GM18505 (cell line): Measurements from ENCODE around the gene F10.

ENCODE experiments used
- ATAC-seq: cut with Tn5 transposase; IDR thresholded peaks from one replicate; pipeline ENCODE4 v1.9.1; 2021; ENCODE audit not compliant: unreplicated experiment
- POLR2A ChIP-seq: IDR thresholded peaks from 4 replicates; pipeline ENCODE4 v1.6.1; 2011; ENCODE audit warnings: borderline replicate concordance; ENCODE audit not compliant: insufficient read depth, insufficient read length; ENCODE audit errors: extremely low read depth

Gene F10

DNA sequence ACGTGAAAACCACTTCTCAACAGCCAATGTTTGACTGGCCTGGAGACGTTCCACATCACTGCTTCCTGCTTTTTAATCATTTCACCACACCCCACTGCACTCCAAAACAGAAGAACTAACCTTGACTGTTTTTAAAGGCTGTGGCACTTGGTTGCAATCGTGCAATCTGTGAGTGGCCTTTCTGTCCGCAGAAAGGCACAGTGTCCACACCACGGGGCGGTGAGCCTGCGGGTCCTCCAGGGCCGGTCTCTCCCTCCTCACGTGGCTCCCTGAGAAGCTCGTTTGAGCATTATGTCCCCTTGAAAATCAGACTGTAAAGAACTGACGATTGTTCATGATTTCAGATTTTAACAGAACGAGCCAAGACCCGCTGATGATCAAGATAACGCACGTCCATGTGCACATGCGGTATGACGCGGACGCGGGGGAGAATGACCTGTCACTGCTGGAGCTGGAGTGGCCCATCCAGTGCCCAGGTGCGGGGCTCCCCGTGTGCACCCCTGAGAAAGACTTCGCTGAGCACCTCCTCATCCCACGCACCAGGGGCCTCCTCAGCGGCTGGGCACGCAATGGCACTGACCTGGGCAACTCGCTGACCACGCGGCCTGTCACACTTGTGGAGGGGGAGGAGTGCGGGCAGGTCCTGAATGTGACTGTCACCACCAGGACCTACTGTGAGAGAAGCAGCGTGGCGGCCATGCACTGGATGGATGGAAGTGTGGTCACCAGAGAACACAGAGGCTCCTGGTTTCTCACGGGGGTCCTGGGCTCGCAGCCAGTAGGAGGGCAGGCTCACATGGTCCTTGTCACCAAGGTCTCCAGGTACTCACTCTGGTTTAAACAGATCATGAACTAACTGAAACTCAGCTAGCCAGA is 48.9 kb downstream of the F10 start:
- TF ChIP-seq POLR2A = no peak
- ATAC-seq = no peak

DNA sequence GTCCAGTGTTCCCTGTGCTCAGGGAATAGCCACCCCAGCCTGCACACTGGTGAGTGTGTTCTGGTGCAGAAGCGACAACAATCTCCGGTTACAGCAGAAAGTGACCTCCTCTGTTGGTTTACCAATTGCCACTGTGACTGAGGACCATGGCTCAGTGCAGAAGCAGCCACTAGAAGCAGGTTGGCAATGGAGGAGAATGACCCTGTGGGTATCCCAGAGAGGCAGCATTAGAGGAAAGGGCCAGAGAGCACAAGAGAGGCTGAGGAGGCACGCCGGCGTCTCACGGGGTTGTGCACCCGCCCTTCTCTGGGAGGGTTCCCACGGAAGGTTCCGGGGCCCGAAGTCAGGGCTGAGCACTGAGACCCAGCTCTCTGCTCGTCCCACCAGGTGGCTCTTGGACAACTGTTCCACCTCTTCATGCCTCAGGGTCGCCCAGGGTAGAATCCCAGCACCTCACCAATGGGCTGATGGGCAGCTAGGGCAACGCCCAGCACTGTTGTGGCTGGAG is 49.9 kb downstream of the F10 start:
- ATAC-seq = no peak
- no peak for TF ChIP-seq POLR2A

DNA sequence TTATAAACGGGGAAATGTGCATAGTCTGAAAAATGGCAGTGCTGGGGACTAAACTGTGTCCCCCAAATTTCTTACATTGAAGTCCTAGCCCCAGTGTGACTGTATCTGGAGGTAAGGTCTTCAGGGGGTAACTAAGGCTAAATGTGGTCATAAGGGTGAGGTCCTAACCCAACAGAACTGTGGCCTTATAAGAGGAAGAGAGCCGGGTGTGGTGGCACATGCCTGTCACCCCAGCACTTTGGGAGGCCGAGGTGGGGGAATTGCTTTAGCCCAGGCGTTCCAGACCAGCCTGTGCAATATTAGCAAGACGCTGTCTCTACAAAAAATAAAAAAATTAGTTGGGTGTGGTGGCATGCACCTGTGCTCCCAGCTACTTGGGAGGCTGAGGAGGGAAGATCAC is 53.7 kb downstream of the F10 start:
- no peak for ATAC-seq
- TF ChIP-seq POLR2A = no peak

DNA sequence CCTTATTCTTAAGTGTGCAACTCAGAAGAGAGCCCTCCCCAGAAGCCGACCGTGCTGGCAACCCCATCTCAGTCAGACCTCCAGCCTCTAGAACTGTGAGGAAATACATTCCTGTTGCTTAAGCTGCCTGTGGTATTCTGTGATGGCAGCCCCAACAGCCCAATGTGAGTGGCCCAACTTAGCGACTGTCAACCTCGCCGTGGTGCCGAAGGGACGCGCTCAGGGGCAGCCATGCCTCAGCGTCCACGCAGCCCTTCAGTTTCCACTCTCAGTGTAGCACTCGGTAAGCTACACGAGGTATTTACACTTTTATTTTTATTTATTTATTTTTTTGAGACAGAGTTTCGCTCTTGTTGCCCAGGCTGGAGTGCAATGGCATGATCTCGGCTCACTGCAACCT is 54.2 kb downstream of the F10 start:
- no peak for TF ChIP-seq POLR2A
- ATAC-seq = no peak

DNA sequence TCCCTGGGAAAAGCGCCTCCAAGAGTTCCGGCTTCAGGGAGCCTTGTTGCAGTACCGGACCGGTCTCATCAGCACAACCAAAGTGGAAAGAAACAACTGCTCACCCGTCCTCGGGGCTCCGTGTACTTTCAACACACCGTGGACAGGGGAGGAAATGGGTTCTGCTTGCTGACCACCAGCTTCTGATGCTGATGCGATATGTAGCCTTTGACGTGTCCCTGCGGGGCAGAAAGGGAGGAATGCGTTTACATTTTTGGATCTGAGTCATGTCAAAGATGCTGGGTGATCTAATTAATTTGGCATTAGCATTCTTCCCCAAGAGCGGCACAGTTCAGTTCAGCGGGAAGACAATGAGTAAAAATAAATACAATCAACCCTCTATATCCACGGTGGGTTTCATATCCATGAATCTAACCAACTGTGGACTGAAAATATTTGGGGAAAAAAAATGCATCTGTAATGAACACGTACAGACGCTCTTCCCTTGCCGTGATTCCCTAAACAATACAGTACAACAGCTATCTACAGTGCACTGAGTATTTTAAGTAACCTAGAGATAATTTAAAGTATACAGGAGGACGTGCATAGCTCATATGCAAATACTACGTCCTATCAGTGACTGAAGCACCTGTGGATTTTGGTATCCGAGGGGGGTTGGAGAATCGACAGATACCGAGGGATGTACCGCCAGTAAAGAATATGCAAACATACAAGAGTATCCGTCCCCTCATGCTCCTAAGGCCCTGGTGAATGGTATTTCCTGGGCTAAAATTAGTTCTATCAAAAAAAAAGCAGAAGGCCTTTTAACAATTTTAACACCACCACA is 55.7 kb downstream of the F10 start:
- no peak for ATAC-seq
- no peak for TF ChIP-seq POLR2A

DNA sequence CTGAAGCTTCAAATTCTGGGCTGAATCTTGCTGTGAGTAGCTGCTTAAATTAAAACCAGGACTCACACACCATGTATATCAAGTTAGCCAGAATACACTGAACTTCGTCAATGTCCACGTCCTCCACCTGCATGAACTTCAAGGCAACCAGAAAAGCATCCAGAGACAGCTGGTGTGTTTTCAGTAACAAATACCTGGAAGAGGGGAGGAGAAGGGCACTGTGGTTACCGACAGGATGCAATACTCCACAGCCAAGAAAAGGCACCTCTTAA is 56.2 kb downstream of the F10 start:
- ATAC-seq = no peak
- no peak for TF ChIP-seq POLR2A

DNA sequence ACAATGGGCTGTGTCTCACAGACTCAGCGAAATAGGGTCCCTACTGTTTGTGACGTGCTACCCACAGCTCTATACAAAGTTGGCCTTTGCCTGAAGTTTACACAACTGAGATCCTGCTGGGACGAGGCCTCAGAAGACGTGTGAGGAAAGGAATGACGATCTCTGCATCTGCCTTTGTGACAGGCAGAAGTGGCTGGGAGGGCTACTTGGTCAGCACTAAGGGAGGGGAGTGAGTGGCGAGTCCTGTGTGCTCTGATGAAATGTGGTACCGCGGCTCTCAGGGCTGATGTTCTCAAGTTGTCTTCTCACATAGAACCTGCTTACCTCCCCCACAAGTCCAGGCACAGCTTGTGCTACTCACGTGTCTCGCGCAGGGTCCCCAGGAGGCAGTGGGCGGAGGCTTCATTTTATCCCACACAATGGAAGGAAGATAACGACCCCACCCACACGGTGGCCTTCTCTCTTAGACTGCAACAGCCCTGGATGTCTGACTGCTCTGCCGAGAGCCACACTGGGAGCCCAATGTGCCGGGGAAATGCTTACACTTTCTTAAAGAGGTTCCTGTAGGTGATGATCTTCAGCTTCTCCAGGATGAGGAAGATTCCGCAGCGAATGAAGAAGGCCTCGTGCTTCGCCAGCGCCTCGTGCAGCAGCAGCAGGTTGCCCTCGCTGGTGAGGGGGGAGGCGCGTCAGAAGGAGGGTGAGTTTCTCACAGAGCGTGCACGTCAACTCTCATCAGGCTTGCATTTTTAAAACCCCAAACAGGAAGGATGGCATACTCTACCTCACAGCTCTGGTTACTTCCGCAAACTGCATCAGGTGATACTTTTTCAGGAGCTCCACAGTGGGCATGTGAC is 57.0 kb downstream of the F10 start:
- no peak for TF ChIP-seq POLR2A
- ATAC-seq = no peak

DNA sequence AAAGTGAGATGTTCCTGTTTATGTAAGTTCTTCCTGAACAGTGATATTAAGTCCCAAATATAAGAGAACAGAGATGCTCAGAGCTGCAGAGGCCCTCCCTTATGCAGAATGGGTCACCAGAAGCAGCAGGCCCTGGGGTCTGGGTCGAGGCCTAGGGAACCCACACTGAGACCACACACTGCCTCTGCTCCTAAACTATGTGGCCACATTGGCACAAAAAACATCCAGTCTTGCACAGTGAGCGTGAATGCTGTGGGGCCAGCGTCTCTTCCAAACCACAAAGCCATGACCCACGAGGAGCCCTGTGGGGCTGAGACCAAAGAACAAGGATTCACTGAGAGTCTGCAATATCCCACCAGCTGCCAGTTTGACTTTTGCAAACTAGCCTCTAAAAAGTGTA is 59.4 kb downstream of the F10 start:
- TF ChIP-seq POLR2A = no peak
- no peak for ATAC-seq

DNA sequence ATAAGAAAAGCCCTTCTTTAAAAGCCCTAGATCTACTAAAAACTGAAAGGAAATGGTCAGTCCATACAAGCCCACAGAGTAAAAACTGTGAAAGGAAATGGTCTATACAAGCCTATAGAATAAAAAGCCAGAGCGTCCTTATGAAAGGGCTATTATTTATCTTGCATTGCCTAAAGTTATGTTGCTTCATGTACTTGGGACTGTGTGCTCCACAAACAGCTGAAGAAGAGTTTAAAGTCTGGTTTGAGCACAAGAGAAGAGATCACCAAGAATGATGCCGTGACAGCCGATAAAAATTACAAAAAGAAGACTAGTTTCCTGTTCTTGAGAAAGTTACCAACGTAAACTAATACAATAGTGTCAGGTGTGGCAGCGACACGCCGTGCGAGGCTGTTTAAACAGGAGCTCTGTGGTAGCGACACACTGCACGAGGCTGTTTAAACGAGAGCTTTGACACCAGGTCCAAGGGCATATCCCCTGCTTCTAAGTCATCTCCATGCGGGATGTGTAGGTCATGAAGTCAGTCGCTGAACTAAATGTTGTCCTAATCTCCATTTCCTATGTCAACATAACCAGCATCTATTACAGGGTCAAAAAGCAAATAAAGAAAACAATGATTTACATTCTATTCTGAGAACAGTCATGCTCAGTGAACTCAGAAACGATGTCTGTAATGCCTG is 61.0 kb downstream of the F10 start:
- no peak for TF ChIP-seq POLR2A
- ATAC-seq = no peak

DNA sequence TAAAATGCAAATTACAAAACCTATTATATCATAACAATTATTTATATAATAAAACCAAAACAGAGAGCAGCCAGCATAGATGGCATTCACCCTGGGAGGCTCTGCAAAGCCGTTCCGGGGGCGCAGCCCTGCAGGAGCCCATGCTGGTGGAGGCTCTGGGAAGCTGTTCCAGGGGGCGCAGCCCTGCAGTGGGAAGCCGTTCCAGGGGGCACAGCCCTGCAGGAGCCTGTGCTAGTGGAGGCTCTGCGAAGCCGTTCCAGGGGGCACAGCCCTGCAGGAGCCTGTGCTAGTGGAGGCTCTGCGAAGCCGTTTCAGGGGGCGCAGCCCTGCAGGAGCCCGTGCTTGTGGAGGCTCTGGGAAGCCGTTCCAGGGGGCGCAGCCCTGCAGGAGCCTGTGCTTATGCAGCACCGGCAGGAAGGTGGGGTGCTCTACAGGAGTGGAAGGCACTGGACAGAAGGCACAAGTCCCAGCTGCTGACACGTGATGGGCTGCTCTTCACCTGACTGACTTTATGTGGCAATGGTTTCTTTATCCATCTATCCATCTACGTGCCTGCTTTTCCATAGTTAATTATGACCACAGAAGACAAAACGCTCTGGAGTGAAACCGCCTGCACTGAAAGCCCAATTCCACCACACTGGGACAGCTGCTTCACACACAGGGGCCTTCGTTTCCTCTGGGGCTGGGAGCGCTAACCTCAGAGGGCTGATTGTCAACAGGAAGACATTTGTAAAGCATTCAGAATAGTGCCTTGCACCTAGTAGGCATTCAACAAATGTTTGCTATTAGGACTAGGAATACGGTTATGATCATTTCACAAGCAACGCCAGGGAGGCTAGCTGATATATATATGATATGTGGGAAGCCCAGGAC is 62.2 kb downstream of the F10 start:
- ATAC-seq = no peak
- no peak for TF ChIP-seq POLR2A

DNA sequence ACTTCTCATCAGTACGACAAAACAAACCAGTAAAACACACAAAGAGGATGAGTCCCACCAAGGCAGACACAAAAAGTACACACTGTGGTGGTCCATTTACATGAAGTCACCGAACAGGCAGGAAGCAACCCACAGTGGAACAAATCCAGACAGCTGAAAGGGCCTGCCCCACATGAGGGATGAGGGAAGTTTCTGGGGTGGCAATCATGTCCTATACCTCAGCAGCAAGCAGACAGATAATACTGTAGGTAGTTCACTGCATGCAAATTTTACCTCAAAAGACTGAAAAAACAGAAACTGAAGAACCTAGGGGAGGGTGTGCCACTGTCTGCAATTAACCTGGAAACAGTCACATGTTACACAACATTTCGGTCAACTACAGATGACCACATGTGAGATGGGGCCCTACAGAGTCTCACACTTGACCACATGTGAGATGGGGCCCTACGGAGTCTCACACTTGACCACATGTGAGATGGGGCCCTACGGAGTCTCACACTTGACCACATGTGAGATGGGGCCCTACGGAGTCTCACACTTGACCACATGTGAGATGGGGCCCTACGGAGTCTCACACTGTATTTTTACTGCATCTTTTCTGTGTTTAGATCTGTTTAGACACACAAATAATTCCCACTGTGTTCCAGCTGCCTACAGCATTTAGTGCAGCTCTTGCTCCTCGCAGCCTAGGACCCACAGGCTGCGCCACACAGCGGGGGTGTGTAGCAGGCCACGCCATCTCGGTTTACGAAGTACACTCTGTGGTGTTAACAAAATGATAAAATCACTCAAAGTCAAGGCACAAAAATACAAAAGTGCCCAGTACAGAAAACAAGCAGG is 63.7 kb downstream of the F10 start:
- TF ChIP-seq POLR2A = no peak
- ATAC-seq = no peak
